Chondrocyte (in vitro differentiated cells): ENCODE results near the gene SULF2. TPM values are rescaled to one million over a fixed set of nuclear protein-coding genes. Genes with fewer than 3 reads are reported as not detected.

Experiments used
- DNase-seq: peaks from one replicate; pipeline ENCODE4 v3.0.0; 2021; ENCODE audit warnings: mixed read lengths, low spot score
- H3K27ac Mint-ChIP-seq: one replicate; pipeline ENCODE4 v1.8.0; 2021; ENCODE audit warnings: mild to moderate bottlenecking, moderate library complexity, mixed read lengths; ENCODE audit not compliant: unreplicated experiment
- H3K27me3 Mint-ChIP-seq: 2 replicates; pipeline ENCODE4 v1.8.0; 2021; ENCODE audit warnings: low read depth, mixed read lengths
- H3K36me3 Mint-ChIP-seq: 2 replicates; pipeline ENCODE4 v1.8.0; 2021; ENCODE audit warnings: low read depth, mixed read lengths
- H3K4me1 Mint-ChIP-seq: 2 replicates; pipeline ENCODE4 v1.8.0; 2021; ENCODE audit warnings: low read depth, mild to moderate bottlenecking, mixed read lengths
- H3K4me3 Mint-ChIP-seq: one replicate; pipeline ENCODE4 v1.8.0; 2021; ENCODE audit warnings: mild to moderate bottlenecking, moderate library complexity, mixed read lengths; ENCODE audit not compliant: unreplicated experiment
- H3K9me3 Mint-ChIP-seq: 2 replicates; pipeline ENCODE4 v1.8.0; 2021; ENCODE audit warnings: low read depth, mixed read lengths
- CTCF ChIP-seq: fragments of 200-600 bp; sonication (generic); IDR thresholded peaks from 2 replicates; pipeline ENCODE4 v1.5.0; 2021; ENCODE audit warnings: antibody characterized with exemption, mild to moderate bottlenecking, moderate library complexity
- total RNA-seq: library from RNA; stranded (reverse); gene quantifications from 3 replicates; pipeline ENCODE4 v1.2.1, GENCODE V29; 2021

SULF2 gene
- total RNA-seq, 1 donor from 2014 or later = 82.4 TPM

- peaks cover 3% of the 10 kb centered on the region for H3K27me3 Mint-ChIP-seq
- H3K36me3 Mint-ChIP-seq = peaks cover 21% of the 10 kb centered on the region
- H3K4me3 Mint-ChIP-seq = no peak overlapping the region
- H3K4me1 Mint-ChIP-seq = no peaks in the 10 kb centered on the region
- DNase-seq = no peak
- no peak for TF ChIP-seq CTCF
- no peak overlapping the region for H3K27ac Mint-ChIP-seq
- H3K9me3 Mint-ChIP-seq = peaks cover 8% of the 10 kb centered on the region
Measured at GRCh38 chr20:47734870-47735269, 50.4 kb downstream of the SULF2 start.

- TF ChIP-seq CTCF = no peak
- Mint-ChIP-seq H3K9me3 (peaks cover 8% of the 10 kb centered on the region), H3K27ac (no peak overlapping the region)
Measured at GRCh38 chr20:47733892-47734291, 51.4 kb downstream of the SULF2 start.

GRCh38 chr20:47730744-47731143 is 54.5 kb downstream of the SULF2 start:
- Mint-ChIP-seq H3K9me3 (peaks cover 8% of the 10 kb centered on the region), H3K27me3 (peaks cover 7% of the 10 kb centered on the region), H3K4me1 (peaks cover 9% of the 10 kb centered on the region), H3K4me3 (no peak overlapping the region), H3K27ac (no peak overlapping the region), H3K36me3 (peaks cover 20% of the 10 kb centered on the region)
- TF ChIP-seq CTCF = no peak
- DNase-seq = no peak

More at GRCh38 chr20:47733892-47734291, 51.4 kb downstream of the SULF2 start:
- Mint-ChIP-seq H3K4me3 (no peak overlapping the region), H3K27me3 (no peaks in the 10 kb centered on the region), H3K36me3 (peaks cover 22% of the 10 kb centered on the region), H3K4me1 (no peaks in the 10 kb centered on the region)
- no peak for DNase-seq

GRCh38 chr20:47729472-47729871 is 55.8 kb downstream of the SULF2 start:
- no peak overlapping the region for H3K27ac Mint-ChIP-seq
- TF ChIP-seq CTCF = no peak
- H3K36me3 Mint-ChIP-seq = peaks cover 12% of the 10 kb centered on the region
- no peaks in the 10 kb centered on the region for H3K9me3 Mint-ChIP-seq
- no peak overlapping the region for H3K4me3 Mint-ChIP-seq
- DNase-seq = no peak
- peaks cover 7% of the 10 kb centered on the region for H3K27me3 Mint-ChIP-seq
- H3K4me1 Mint-ChIP-seq = peaks cover 11% of the 10 kb centered on the region

- peaks cover 11% of the 10 kb centered on the region for H3K4me1 Mint-ChIP-seq
Measured at GRCh38 chr20:47727909-47728361, 57.3 kb downstream of the SULF2 start.

More at GRCh38 chr20:47727909-47728361, 57.3 kb downstream of the SULF2 start:
- Mint-ChIP-seq H3K9me3 (no peaks in the 10 kb centered on the region), H3K4me3 (no peak overlapping the region), H3K27me3 (peaks cover 7% of the 10 kb centered on the region), H3K36me3 (peaks cover 10% of the 10 kb centered on the region), H3K27ac (no peak overlapping the region)
- TF ChIP-seq CTCF = no peak
- no peak for DNase-seq
